Stimulated activated CD4-positive, alpha-beta T cell treated with anti-CD3 and anti-CD28 coated beads, Interleukin-12 subunit alpha, Interleukin-12 subunit beta, amount 100 ng/mL, for 24 hours (primary cell): ENCODE measurements around the gene G0S2.

Experiments
- DNase-seq, 2 experiments: peaks; one replicate each; pipeline ENCODE4 v3.0.0-alpha.2; 2020; ENCODE audit warnings: low read depth in 2 of 2

The G0S2 gene

GRCh38 chr1:209720326-209720725 is 45.1 kb downstream of the G0S2 start:
- DNase-seq = no peak

- no peak for DNase-seq
Observed at GRCh38 chr1:209720826-209721225, 45.6 kb downstream of the G0S2 start.

- no peak for DNase-seq
Observed at GRCh38 chr1:209721323-209721722, 46.1 kb downstream of the G0S2 start.

- DNase-seq = no peak
Observed at GRCh38 chr1:209723265-209723664, 48.1 kb downstream of the G0S2 start.

- DNase-seq = peak in 1 of 2 experiments; percentile 26
Observed at GRCh38 chr1:209723756-209724693, 48.8 kb downstream of the G0S2 start.
